ENCODE data around the gene TLR3. TPM values are rescaled to one million over a fixed set of nuclear protein-coding genes. Genes with fewer than 3 reads are reported as not detected.

The TLR3 gene
- total RNA-seq, 2 experiments from 2014 or later, result 0.28 to 0.47 TPM

- Mint-ChIP-seq H3K9me3 (no peaks in the 10 kb centered on the region), H3K27me3 (peaks cover 33% of the 10 kb centered on the region), H3K36me3 (ENCODE audit: low read depth) (no peaks in the 10 kb centered on the region), H3K4me3 (no peak overlapping the region), H3K27ac (no peak overlapping the region), H3K4me1 (ENCODE audit: low read depth) (no peaks in the 10 kb centered on the region)
- no peaks in the 10 kb centered on the region for H3K9me3 ChIP-seq (ENCODE audit: control insufficient read depth in 1 of 2, insufficient read depth in 1 of 2, low read length in 2 of 2)
- H3K36me3 ChIP-seq (ENCODE audit: insufficient read depth, low read length), result no peaks in the 10 kb centered on the region
- no peak overlapping the region for H3K27ac ChIP-seq (ENCODE audit: low read depth in 1 of 2, low read length in 2 of 2)
- ChIA-PET CTCF (no interaction called here), POLR2A (no interaction called here)
- no peak overlapping the region for H3K4me3 ChIP-seq (ENCODE audit: low read length)
- H3K4me1 ChIP-seq (ENCODE audit: insufficient read depth, low read length), result no peaks in the 10 kb centered on the region
- no peak for ATAC-seq (ENCODE audit: poor library complexity)
- H3K27me3 ChIP-seq (ENCODE audit: control insufficient read depth in 1 of 2, insufficient read depth in 2 of 2, low read length in 2 of 2), result peaks cover 2 to 7% of the 10 kb centered on the region in 2 experiments
- intact Hi-C loops (cut with DNase I, micrococcal nuclease), result no loop called here
- TF ChIP-seq CTCF (IDR thresholded peaks at IDR 0.05), result no peak
- no peak for DNase-seq
These were observed 48.1 kb upstream of the TLR3 start for GRCh38 chr4:186020793-186021407.

GRCh38 chr4:186021461-186022167, 47.3 kb upstream of the TLR3 start:
- Mint-ChIP-seq H3K9me3 (no peaks in the 10 kb centered on the region), H3K4me3 (no peak overlapping the region), H3K4me1 (ENCODE audit: low read depth) (no peaks in the 10 kb centered on the region), H3K36me3 (ENCODE audit: low read depth) (no peaks in the 10 kb centered on the region), H3K27me3 (peaks cover 30% of the 10 kb centered on the region), H3K27ac (no peak overlapping the region)
- intact Hi-C loops (cut with DNase I, micrococcal nuclease), result no loop called here
- Histone ChIP-seq H3K4me3 (ENCODE audit: low read length) (no peak overlapping the region), H3K27ac (ENCODE audit: low read depth in 1 of 2, low read length in 2 of 2) (no peak overlapping the region), H3K9me3 (ENCODE audit: control insufficient read depth in 1 of 2, insufficient read depth in 1 of 2, low read length in 2 of 2) (no peaks in the 10 kb centered on the region), H3K27me3 (ENCODE audit: control insufficient read depth in 1 of 2, insufficient read depth in 2 of 2, low read length in 2 of 2) (peaks cover 2 to 7% of the 10 kb centered on the region in 2 experiments), H3K36me3 (ENCODE audit: insufficient read depth, low read length) (no peaks in the 10 kb centered on the region), H3K4me1 (ENCODE audit: insufficient read depth, low read length) (no peaks in the 10 kb centered on the region)
- ChIA-PET POLR2A (no interaction called here), CTCF (no interaction called here)
- TF ChIP-seq CTCF (IDR thresholded peaks at IDR 0.05), result no peak
- ATAC-seq (ENCODE audit: poor library complexity), result no peak
- DNase-seq, result no peak

GRCh38 chr4:186023975-186024374, 45.0 kb upstream of the TLR3 start:
- no peak for ATAC-seq (ENCODE audit: poor library complexity)
- Histone ChIP-seq H3K27ac (ENCODE audit: low read depth in 1 of 2, low read length in 2 of 2) (no peak overlapping the region), H3K9me3 (ENCODE audit: control insufficient read depth in 1 of 2, insufficient read depth in 1 of 2, low read length in 2 of 2) (no peaks in the 10 kb centered on the region), H3K36me3 (ENCODE audit: insufficient read depth, low read length) (no peaks in the 10 kb centered on the region), H3K4me1 (ENCODE audit: insufficient read depth, low read length) (no peaks in the 10 kb centered on the region), H3K4me3 (ENCODE audit: low read length) (no peak overlapping the region), H3K27me3 (ENCODE audit: control insufficient read depth in 1 of 2, insufficient read depth in 2 of 2, low read length in 2 of 2) (peaks cover 2 to 7% of the 10 kb centered on the region in 2 experiments)
- CTCF ChIA-PET, result no interaction called here
- DNase-seq, result no peak
- no peak for TF ChIP-seq CTCF (IDR thresholded peaks at IDR 0.05)
- peaks cover 21% of the 10 kb centered on the region for H3K27me3 Mint-ChIP-seq
- POLR2A ChIA-PET, result no interaction called here
- intact Hi-C loops (cut with DNase I, micrococcal nuclease), result no loop called here
- no peaks in the 10 kb centered on the region for H3K36me3 Mint-ChIP-seq (ENCODE audit: low read depth)
- no peak overlapping the region for H3K4me3 Mint-ChIP-seq
- H3K27ac Mint-ChIP-seq, result no peak overlapping the region
- no peaks in the 10 kb centered on the region for H3K9me3 Mint-ChIP-seq
- H3K4me1 Mint-ChIP-seq (ENCODE audit: low read depth), result no peaks in the 10 kb centered on the region

Measured in CD4-positive, alpha-beta T cell (primary cell).